GM12878 (cell line): ENCODE data around the gene MAGEB3. TPM values are rescaled to one million over a fixed set of nuclear protein-coding genes. Genes with fewer than 3 reads are reported as not detected.

Source experiments
- ATAC-seq: fragments of 200-7000 bp; cut with Tn5 transposase; 3 replicates; pipeline ENCODE4 v1.9.1; 2020; ENCODE audit warnings: mild to moderate bottlenecking, moderate library complexity
- BruUV-seq: library from RNA; stranded (reverse); fragments of 400-500 nt; replicated peaks from 2 replicates; lab custom pipeline; 2021; lab: Mats Ljungman, UMichigan
- CTCF ChIA-PET: fragments of 300-600 bp; sonication (Branson Sonifier 250); formaldehyde crosslinking; extraction: SDS; loops from one replicate; lab custom pipeline; 2021; ENCODE audit warnings: inconsistent platforms; lab: Yijun Ruan, JAX
- POLR2A ChIA-PET: fragments of 350-600 bp; formaldehyde crosslinking; extraction: SDS; loops from one replicate; lab custom pipeline; 2021; ENCODE audit warnings: inconsistent platforms; lab: Charles Lee
- RAD21 ChIA-PET: fragments of 300-600 bp; sonication (Branson Sonifier 250); formaldehyde crosslinking; loops from one replicate; lab custom pipeline; 2023; ENCODE audit warnings: antibody characterized with exemption; ENCODE audit not compliant: unreplicated experiment; lab: Charles Lee
- SMC1A ChIA-PET: fragments of 300-600 bp; sonication (Branson Sonifier 250); formaldehyde crosslinking; loops from one replicate; lab custom pipeline; 2023; ENCODE audit not compliant: unreplicated experiment, uncharacterized antibody; lab: Charles Lee
- DNase-seq: peaks from one replicate; pipeline ENCODE4 v3.0.0-alpha.2; 2011; ENCODE audit warnings: low read depth, low spot score
- FAIRE-seq: peaks from 3 replicates; lab custom pipeline; 2011; peaks lifted over from hg19 to GRCh38; lab: Jason Lieb, UNC
- H2AFZ ChIP-seq: 2 replicates; pipeline ENCODE4 v1.6.0; 2011; ENCODE audit warnings: low read depth, low read length, control low read depth; ENCODE audit not compliant: control insufficient read depth
- H3K27ac ChIP-seq: 2 replicates; pipeline ENCODE4 v1.5.1; 2011; ENCODE audit warnings: control low read depth; ENCODE audit not compliant: control insufficient read depth, insufficient read depth
- H3K27me3 ChIP-seq, 2 experiments: replicated peaks in 1 of 2; 2 replicates each; pipeline versions ENCODE4 v1.6.0 to v1.6.1; 2011; ENCODE audit warnings: low read length in 1 of 2; ENCODE audit not compliant: control insufficient read depth in 2 of 2, insufficient read depth in 2 of 2
- H3K36me3 ChIP-seq, 2 experiments: 2 replicates each; pipeline ENCODE4 v1.5.1; 2011; ENCODE audit warnings: low read length in 1 of 2; ENCODE audit not compliant: control insufficient read depth in 2 of 2, insufficient read depth in 2 of 2
- H3K4me1 ChIP-seq: 2 replicates; pipeline ENCODE4 v1.6.1; 2011; ENCODE audit warnings: mild to moderate bottlenecking, low read length, moderate library complexity, mixed read lengths; ENCODE audit not compliant: control insufficient read depth, insufficient read depth
- H3K4me2 ChIP-seq: 2 replicates; pipeline ENCODE4 v1.6.0; 2011; ENCODE audit warnings: control low read depth; ENCODE audit not compliant: control insufficient read depth, insufficient read depth
- H3K4me3 ChIP-seq: fragments of 200-600 bp; sonication (generic); 2 replicates; pipeline ENCODE4 v1.5.1; 2016
- H3K79me2 ChIP-seq: 2 replicates; pipeline ENCODE4 v1.6.0; 2011; ENCODE audit warnings: low read length; ENCODE audit not compliant: control insufficient read depth, insufficient read depth
- H3K9ac ChIP-seq: 2 replicates; pipeline ENCODE4 v1.8.0; 2011; ENCODE audit warnings: low read length, control low read depth, mixed read lengths; ENCODE audit not compliant: control insufficient read depth, insufficient read depth
- H3K9me3 ChIP-seq: replicated peaks from 3 replicates; pipeline ENCODE4 v1.5.1; 2011; ENCODE audit warnings: mild to moderate bottlenecking, low read length; ENCODE audit not compliant: control insufficient read depth, insufficient read depth
- H4K20me1 ChIP-seq: 2 replicates; pipeline ENCODE4 v1.6.0; 2011; ENCODE audit not compliant: control insufficient read depth, insufficient read depth
- CBX5 ChIP-seq: sonication (generic); IDR thresholded peaks from 2 replicates; pipeline ENCODE4 v1.6.1; 2016; ENCODE audit warnings: low read depth, moderate library complexity, mild to moderate bottlenecking, inconsistent platforms
- CHD4 ChIP-seq: fragments of 200-600 bp; sonication (generic); IDR thresholded peaks from 2 replicates; pipeline ENCODE4 v1.6.1; 2016; ENCODE audit warnings: mild to moderate bottlenecking
- ELK1 ChIP-seq: IDR thresholded peaks from 2 replicates; pipeline ENCODE4 v1.6.1; 2012; ENCODE audit warnings: low read depth, low read length, improper control_type of control experiment
- KAT2A ChIP-seq: conservative IDR thresholded peaks from 2 replicates; pipeline ENCODE4 v1.6.1; 2011; ENCODE audit warnings: low read depth, low read length; ENCODE audit not compliant: control insufficient read depth
- MYC ChIP-seq: IDR thresholded peaks from 2 replicates; pipeline ENCODE4 v1.6.1; 2011; ENCODE audit warnings: mild to moderate bottlenecking, low read length, moderate library complexity, inconsistent platforms; ENCODE audit not compliant: insufficient read depth, insufficient replicate concordance, insufficient read length, severe bottlenecking
- NBN ChIP-seq: fragments of 450-650 bp; IDR thresholded peaks from 2 replicates; pipeline ENCODE4 v1.6.1; 2016
- RELA ChIP-seq: fragments of 450-650 bp; IDR thresholded peaks from 2 replicates; pipeline ENCODE4 v1.8.0; 2014; ENCODE audit warnings: borderline replicate concordance; ENCODE audit not compliant: partially characterized antibody
- TBL1XR1 ChIP-seq: IDR thresholded peaks from 2 replicates; pipeline ENCODE4 v1.6.1; 2012; ENCODE audit warnings: low read depth, low read length, improper control_type of control experiment
- WGBS: methylation state at CpG from one replicate; pipeline ENCODE4 v1.1.6; 2016; ENCODE audit warnings: low lambda C conversion rate; ENCODE audit not compliant: insufficient replicate concordance, insufficient coverage; ENCODE audit errors: missing lambda C conversion rate; 5-methylcytosine and 5-hydroxymethylcytosine counted together
- in situ Hi-C: fragments of 300-500 bp; cut with MboI; formaldehyde crosslinking; loops from 9 replicates; pipeline ENCODE4 v1.14.3; 2018; ENCODE audit warnings: mixed read lengths
- intact Hi-C: fragments of 100-400 bp; cut with micrococcal nuclease; formaldehyde crosslinking; loops from one replicate; pipeline ENCODE4 v1.14.2; 2022; ENCODE audit not compliant: unreplicated experiment
- polyA plus RNA-seq, 11 experiments: library from polyadenylated mRNA; depleted of rRNA in 4 of 11; unstranded in 6 of 11; stranded (reverse) in 5 of 11; fragments of >200 nt; fragmentation: Nextera tagmentation in 4 of 11; fragmentation: Illumina TruSeq in 1 of 11; extraction: Ambion mirVana in 4 of 11; extraction: Trizol in 1 of 11; gene quantifications; 1 replicate in 1 of 11; 2 replicates in 10 of 11; pipeline versions ENCODE4 v1.2.1 to v1.2.3, GENCODE V29; 2011 to 2016; ENCODE audit warnings: inconsistent platforms in 2 of 11, missing spikeins in 2 of 11, low read depth in 1 of 11
- total RNA-seq, 4 experiments: library from RNA; depleted of rRNA in 3 of 4; stranded (reverse); fragments of >200 nt in 3 of 4; fragmentation: Illumina TruSeq in 1 of 4; extraction: Trizol in 1 of 4; gene quantifications; 2 replicates each; pipeline versions ENCODE4 v1.2.1 to v1.2.3, GENCODE V29; 2013 to 2021
- TF ChIP-seq, protein P1 (sequence below): fragments of 450-650 bp; conservative IDR thresholded peaks from 2 replicates; pipeline ENCODE4 v1.6.1; 2017; ENCODE audit warnings: mild to moderate bottlenecking, moderate library complexity
- TF ChIP-seq, protein P2 (sequence below): fragments of 450-650 bp; IDR thresholded peaks from 2 replicates; pipeline ENCODE4 v1.6.1; 2018; ENCODE audit warnings: mild to moderate bottlenecking, low read depth, moderate library complexity; ENCODE audit not compliant: partially characterized antibody

Gene MAGEB3
- total and polyA plus RNA-seq, 10 of the 15 experiments (the other 5 are each of a cell fraction or from before 2014, with no cell fraction given), result not detected

DNA sequence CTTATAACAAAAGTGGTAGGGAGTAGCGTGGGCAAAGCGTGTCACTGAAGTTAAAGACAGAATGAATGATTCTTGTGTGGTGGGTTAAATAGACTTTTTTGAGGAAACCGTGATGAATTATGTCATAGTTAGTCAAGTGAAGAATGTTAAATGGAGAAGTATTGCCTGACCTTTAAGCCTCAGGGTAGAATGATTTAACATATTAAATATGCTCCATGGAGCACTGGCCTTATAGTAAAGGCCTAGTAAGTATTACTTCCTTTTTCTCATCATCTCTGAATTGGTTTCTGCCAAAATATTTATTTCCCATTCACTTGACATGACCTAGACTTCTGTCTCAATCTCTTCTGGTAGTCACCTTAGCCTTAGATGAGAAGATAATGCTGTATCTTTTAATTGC lies 40.2 kb downstream of the MAGEB3 start:
- in situ Hi-C loops, result loop anchor here (10.0 kb wide), 1 partner anchor 234 kb away; no protein-coding TSS in a partner anchor

More for the DNA sequence above, 40.2 kb downstream of the MAGEB3 start:
- CTCF ChIA-PET, result no interaction called here
- no peak overlapping the region for H3K9ac ChIP-seq
- peaks cover 0 to 2% of the 10 kb centered on the region in 2 experiments; a peak in 1 of 4 replicates for H3K27me3 ChIP-seq
- H2AFZ ChIP-seq, result no peak overlapping the region
- intact Hi-C loops, result loop anchor here (10.0 kb wide), 1 partner anchor 126 kb away; no protein-coding TSS in a partner anchor
- no peaks in the 10 kb centered on the region for H3K9me3 ChIP-seq
- POLR2A ChIA-PET, result no interaction called here
- no peaks in the 10 kb centered on the region for H4K20me1 ChIP-seq
- no peaks in the 10 kb centered on the region for H3K36me3 ChIP-seq
- no peak overlapping the region for H3K4me2 ChIP-seq
- H3K4me1 ChIP-seq, result no peaks in the 10 kb centered on the region
- BruUV-seq, result no TSS peak
- SMC1A ChIA-PET, result no interaction called here
- no peak overlapping the region for H3K27ac ChIP-seq
- RAD21 ChIA-PET, result no interaction called here
- H3K79me2 ChIP-seq, result no peaks in the 10 kb centered on the region
- no peak overlapping the region for H3K4me3 ChIP-seq
- DNase-seq (no peak), ATAC-seq (no peak; the same call in 2 of the 3 replicates), FAIRE-seq (no peak)
- TF ChIP-seq CHD4 (no peak), CBX5 (no peak), MYC (no peak), ELK1 (no peak), RELA (no peak), TBL1XR1 (no peak), NBN (no peak), KAT2A (no peak)
- TF ChIP-seq, protein P1, sequence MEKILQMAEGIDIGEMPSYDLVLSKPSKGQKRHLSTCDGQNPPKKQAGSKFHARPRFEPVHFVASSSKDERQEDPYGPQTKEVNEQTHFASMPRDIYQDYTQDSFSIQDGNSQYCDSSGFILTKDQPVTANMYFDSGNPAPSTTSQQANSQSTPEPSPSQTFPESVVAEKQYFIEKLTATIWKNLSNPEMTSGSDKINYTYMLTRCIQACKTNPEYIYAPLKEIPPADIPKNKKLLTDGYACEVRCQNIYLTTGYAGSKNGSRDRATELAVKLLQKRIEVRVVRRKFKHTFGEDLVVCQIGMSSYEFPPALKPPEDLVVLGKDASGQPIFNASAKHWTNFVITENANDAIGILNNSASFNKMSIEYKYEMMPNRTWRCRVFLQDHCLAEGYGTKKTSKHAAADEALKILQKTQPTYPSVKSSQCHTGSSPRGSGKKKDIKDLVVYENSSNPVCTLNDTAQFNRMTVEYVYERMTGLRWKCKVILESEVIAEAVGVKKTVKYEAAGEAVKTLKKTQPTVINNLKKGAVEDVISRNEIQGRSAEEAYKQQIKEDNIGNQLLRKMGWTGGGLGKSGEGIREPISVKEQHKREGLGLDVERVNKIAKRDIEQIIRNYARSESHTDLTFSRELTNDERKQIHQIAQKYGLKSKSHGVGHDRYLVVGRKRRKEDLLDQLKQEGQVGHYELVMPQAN, result no peak
- TF ChIP-seq, protein P2, sequence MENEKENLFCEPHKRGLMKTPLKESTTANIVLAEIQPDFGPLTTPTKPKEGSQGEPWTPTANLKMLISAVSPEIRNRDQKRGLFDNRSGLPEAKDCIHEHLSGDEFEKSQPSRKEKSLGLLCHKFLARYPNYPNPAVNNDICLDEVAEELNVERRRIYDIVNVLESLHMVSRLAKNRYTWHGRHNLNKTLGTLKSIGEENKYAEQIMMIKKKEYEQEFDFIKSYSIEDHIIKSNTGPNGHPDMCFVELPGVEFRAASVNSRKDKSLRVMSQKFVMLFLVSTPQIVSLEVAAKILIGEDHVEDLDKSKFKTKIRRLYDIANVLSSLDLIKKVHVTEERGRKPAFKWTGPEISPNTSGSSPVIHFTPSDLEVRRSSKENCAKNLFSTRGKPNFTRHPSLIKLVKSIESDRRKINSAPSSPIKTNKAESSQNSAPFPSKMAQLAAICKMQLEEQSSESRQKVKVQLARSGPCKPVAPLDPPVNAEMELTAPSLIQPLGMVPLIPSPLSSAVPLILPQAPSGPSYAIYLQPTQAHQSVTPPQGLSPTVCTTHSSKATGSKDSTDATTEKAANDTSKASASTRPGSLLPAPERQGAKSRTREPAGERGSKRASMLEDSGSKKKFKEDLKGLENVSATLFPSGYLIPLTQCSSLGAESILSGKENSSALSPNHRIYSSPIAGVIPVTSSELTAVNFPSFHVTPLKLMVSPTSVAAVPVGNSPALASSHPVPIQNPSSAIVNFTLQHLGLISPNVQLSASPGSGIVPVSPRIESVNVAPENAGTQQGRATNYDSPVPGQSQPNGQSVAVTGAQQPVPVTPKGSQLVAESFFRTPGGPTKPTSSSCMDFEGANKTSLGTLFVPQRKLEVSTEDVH, result no peak
- 3% methylated on average over 3 of the region's 3 CpGs for WGBS
